ENCODE measurements around the gene EIF4A3.

- TF ChIP-seq CTCF (IDR thresholded peaks at IDR 0.05; ENCODE audit: insufficient read depth, low read depth, low read length) (no peak), EZH2 (IDR thresholded peaks at IDR 0.05; ENCODE audit: insufficient read depth, low read length) (no peak)
These were observed 42.7 kb upstream of the EIF4A3 start for GRCh38 chr17:80189611-80190010.
